IPS-15b (cell line): ENCODE measurements around the gene PLA2G5.

ENCODE experiments used
- H3K27me3 ChIP-seq: one replicate; pipeline ENCODE4 v1.6.1; 2013; ENCODE audit warnings: low read length; ENCODE audit not compliant: control insufficient read depth, insufficient read depth
- H3K36me3 ChIP-seq: one replicate; pipeline ENCODE4 v1.6.1; 2013; ENCODE audit warnings: low read length; ENCODE audit not compliant: control insufficient read depth, insufficient read depth
- H3K4me1 ChIP-seq: one replicate; pipeline ENCODE4 v1.6.1; 2013; ENCODE audit warnings: mild to moderate bottlenecking, low read length; ENCODE audit not compliant: control insufficient read depth, insufficient read depth
- H3K4me3 ChIP-seq: one replicate; pipeline ENCODE4 v1.5.1; 2013; ENCODE audit warnings: low read depth, low read length
- H3K9ac ChIP-seq: one replicate; pipeline ENCODE4 v1.6.1; 2013; ENCODE audit warnings: low read depth, mild to moderate bottlenecking, low read length
- H3K9me3 ChIP-seq: one replicate; pipeline ENCODE4 v1.6.1; 2013; ENCODE audit warnings: mild to moderate bottlenecking, low read length; ENCODE audit not compliant: control insufficient read depth, insufficient read depth

The PLA2G5 gene

DNA sequence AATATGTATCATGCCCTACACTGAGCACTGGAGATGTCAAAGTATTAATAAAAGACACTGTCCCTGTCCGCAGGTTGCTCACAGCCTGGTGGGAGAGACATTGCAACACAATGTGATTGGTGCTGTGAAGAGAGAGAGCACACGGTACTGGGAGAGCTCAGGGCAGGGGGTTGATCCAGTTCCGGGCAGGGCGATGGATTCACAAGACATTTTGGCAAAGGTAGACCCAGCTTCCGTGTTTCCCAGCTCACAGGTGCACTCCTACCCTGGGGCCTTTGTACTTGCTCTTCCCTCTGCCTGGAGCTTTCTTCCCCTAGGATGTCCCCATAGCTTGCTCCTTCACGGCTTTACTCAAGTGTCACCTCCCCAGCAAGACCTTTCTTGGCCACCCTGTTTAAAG is 1.4 kb downstream of the PLA2G5 start:
- H3K4me1 ChIP-seq, result no peaks in the 10 kb centered on the region
- H3K9ac ChIP-seq, result no peak overlapping the region
- H3K9me3 ChIP-seq, result no peaks in the 10 kb centered on the region
- peaks cover 2% of the 10 kb centered on the region for H3K36me3 ChIP-seq
- no peak overlapping the region for H3K4me3 ChIP-seq
- H3K27me3 ChIP-seq, result no peaks in the 10 kb centered on the region

GRCh38 chr1:20072771-20073170 is 2.8 kb downstream of the PLA2G5 start:
- Histone ChIP-seq H3K36me3 (peaks cover 2% of the 10 kb centered on the region), H3K4me3 (no peak overlapping the region), H3K9ac (no peak overlapping the region), H3K4me1 (no peaks in the 10 kb centered on the region), H3K27me3 (no peaks in the 10 kb centered on the region), H3K9me3 (no peaks in the 10 kb centered on the region)

GRCh38 chr1:20073256-20073655 is 3.3 kb downstream of the PLA2G5 start:
- H3K4me1 ChIP-seq, result no peaks in the 10 kb centered on the region
- H3K4me3 ChIP-seq, result no peak overlapping the region
- no peaks in the 10 kb centered on the region for H3K27me3 ChIP-seq
- H3K36me3 ChIP-seq, result peaks cover 2% of the 10 kb centered on the region
- no peaks in the 10 kb centered on the region for H3K9me3 ChIP-seq
- H3K9ac ChIP-seq, result no peak overlapping the region

DNA sequence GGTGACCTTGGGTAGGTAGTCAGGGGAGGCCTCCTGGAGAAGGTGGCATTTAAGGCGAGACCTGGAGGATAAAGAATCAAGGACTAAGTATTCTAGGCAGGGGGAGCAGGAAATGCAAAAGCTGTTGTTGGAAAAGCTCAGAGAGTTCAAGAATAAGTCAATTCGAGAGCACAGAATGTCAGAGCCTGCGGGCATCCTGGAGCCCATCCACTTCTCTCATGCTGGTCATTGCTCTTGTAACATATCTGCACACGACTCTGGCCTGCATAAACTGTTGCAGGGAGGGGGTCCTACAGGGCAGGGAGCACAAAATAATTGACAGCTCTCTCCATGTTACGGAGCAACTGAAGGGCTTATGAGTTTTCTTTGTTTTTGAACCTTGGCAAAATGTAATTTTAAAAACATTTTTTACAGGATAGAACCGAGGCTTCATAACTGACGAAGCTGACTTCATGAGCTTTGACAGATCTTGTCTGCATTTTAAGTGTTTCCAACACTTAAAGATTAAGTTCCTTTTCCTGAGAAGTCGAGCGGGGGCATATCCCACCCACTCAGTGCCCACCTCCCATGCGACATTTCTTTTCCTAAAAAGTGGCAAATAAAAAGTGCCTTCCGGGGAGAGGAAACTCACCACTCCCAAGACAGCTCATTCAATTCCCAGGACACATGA is 4.2 kb downstream of the PLA2G5 start:
- no peak overlapping the region for H3K4me3 ChIP-seq
- H3K9ac ChIP-seq, result no peak overlapping the region

DNA sequence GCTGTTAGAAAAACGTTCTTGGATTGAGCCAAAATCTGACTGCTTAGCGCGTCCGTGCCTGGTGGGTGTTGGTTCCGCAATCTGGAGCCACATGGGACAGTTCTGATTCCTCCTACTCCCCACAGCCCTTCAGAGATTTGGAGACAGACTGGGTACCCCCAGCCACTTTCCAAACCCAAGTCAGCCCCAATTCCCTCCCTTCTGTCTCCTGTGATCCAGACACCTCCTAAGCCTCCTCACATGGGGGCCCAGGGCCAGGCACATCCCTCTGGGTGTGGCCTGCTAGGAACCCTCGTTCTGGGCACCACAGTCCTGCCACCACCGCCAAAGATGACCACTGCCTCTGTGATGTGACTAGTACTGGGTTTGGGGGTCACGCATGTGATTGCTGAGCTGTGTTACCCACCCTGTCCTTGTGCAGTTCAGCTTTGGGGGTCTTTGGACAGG is 4.8 kb downstream of the PLA2G5 start:
- Histone ChIP-seq H3K27me3 (no peaks in the 10 kb centered on the region), H3K9me3 (no peaks in the 10 kb centered on the region), H3K4me3 (no peak overlapping the region), H3K36me3 (peaks cover 2% of the 10 kb centered on the region), H3K9ac (no peak overlapping the region), H3K4me1 (no peaks in the 10 kb centered on the region)

More for the DNA sequence above, 4.2 kb downstream of the PLA2G5 start:
- Histone ChIP-seq H3K27me3 (no peaks in the 10 kb centered on the region), H3K36me3 (peaks cover 2% of the 10 kb centered on the region), H3K4me1 (no peaks in the 10 kb centered on the region), H3K9me3 (no peaks in the 10 kb centered on the region)

DNA sequence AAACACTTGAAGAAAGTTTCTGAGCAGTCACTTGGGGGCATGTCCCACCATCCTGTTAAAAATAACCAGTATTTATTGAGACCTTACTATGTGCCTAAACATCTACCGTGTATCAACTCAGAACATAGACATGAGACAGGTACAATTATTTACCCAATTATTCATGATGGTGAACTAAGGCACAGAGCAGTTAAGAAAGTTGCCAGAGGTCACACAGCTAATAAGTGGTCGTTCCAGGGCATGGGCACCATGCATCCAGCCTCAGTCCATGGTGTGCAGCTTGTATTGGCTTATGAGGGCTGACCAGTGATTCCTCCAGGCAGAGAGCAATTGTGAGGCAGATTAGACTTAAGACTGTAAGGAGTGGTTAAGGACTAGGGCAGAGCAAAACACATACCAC is 5.4 kb downstream of the PLA2G5 start:
- Histone ChIP-seq H3K27me3 (no peaks in the 10 kb centered on the region), H3K4me1 (no peaks in the 10 kb centered on the region), H3K36me3 (peaks cover 2% of the 10 kb centered on the region), H3K4me3 (no peak overlapping the region), H3K9ac (no peak overlapping the region), H3K9me3 (no peaks in the 10 kb centered on the region)

GRCh38 chr1:20076223-20076622 is 6.2 kb downstream of the PLA2G5 start:
- Histone ChIP-seq H3K27me3 (no peaks in the 10 kb centered on the region), H3K4me3 (no peak overlapping the region), H3K9me3 (no peaks in the 10 kb centered on the region), H3K36me3 (peaks cover 2% of the 10 kb centered on the region), H3K4me1 (no peaks in the 10 kb centered on the region), H3K9ac (no peak overlapping the region)

GRCh38 chr1:20076710-20077461 is 6.9 kb downstream of the PLA2G5 start:
- H3K4me3 ChIP-seq, result no peak overlapping the region
- H3K27me3 ChIP-seq, result no peaks in the 10 kb centered on the region
- H3K36me3 ChIP-seq, result peaks cover 2% of the 10 kb centered on the region
- no peaks in the 10 kb centered on the region for H3K4me1 ChIP-seq
- no peak overlapping the region for H3K9ac ChIP-seq
- no peaks in the 10 kb centered on the region for H3K9me3 ChIP-seq

DNA sequence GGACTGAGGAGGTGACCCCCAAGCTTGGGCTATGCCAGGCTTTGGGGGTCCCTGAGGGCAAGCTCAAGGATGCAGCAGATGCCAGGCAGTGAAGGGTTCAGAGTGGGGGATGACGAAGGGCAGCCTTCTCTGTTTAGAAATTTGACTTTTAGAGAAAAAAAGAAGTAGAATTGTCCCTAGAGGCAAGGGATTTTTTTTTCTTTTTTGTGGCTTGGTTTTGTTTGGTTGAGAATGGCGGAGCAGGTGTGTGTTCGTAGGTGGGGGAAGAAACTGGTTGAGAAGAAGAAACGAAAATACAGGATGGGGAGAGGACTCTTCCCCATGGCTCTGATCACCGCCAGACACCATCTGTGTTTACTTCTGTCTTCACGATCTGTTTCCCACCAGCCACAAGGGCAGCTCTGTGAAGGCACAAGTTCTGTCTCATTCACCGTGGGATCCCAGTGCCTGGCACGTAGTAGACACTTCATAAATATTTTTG is 8.2 kb downstream of the PLA2G5 start:
- Histone ChIP-seq H3K9me3 (no peaks in the 10 kb centered on the region), H3K27me3 (no peaks in the 10 kb centered on the region), H3K36me3 (peaks cover 2% of the 10 kb centered on the region), H3K4me3 (no peak overlapping the region), H3K9ac (no peak overlapping the region), H3K4me1 (no peaks in the 10 kb centered on the region)

DNA sequence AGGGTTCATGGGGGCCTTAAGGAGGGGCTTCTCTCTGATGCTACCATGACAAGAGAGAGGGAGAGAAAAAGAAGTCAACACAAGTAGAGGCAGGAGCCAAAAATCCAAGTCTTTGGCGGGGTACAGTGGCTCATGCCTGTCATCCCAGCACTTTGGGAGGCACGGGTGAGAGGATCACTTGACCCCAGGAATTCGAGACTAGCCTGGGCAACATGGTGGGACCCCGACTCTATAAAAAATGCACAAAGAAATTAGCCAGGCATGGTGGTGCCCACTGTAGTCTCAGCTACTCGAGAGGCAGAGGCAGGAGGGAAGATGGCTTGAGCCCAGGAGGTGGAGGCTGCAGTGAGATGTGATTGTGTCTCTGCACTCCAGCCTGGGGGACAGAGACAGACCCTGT is 8.7 kb downstream of the PLA2G5 start:
- Histone ChIP-seq H3K9ac (no peak overlapping the region), H3K27me3 (no peaks in the 10 kb centered on the region), H3K9me3 (no peaks in the 10 kb centered on the region), H3K4me3 (no peak overlapping the region), H3K4me1 (no peaks in the 10 kb centered on the region), H3K36me3 (peaks cover under 1% of the 10 kb centered on the region)

DNA sequence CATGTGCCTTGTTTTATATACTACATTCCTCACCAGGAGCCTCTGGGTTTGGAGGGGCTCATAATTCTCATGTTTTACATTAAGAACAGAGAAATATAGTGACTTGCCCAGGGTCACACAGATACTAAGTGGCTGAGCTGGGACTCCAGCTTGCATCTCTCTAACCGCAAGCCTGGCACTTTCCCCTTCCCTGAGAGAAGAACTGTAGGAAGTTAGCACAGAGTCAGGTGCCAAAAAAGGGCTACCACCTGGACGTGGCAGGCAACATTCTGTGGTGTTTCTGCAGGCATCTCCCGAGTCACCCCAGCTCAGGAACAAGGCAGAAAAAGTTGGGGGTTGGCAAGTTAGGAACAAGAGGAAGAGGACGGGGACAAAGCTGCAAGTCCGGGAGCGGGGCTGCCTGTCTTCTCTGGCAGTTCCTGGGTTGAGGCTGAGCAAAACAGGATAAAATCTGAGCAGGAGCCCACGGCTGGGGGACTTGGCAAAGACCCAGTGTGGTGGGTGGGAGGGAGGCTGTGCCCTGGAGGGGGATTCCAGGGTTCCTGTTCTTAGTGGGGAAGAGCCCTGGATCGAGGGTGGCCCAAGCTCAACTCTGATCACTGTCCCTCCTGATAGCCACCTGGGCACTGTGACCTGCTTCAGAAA is 9.8 kb downstream of the PLA2G5 start:
- Histone ChIP-seq H3K36me3 (no peaks in the 10 kb centered on the region), H3K4me3 (no peak overlapping the region), H3K4me1 (no peaks in the 10 kb centered on the region), H3K9me3 (no peaks in the 10 kb centered on the region), H3K9ac (no peak overlapping the region), H3K27me3 (no peaks in the 10 kb centered on the region)
